ENCODE measurements around the gene ZNF358.
A peak's percentile ranks its signal among the peaks of the same experiment; 100 is the strongest.

ZNF358 gene

GRCh38 chr19:7522923-7523667 lies 7.2 kb downstream of the ZNF358 start:
- peak in 1 of 2 donors; percentile 48 for DNase-seq
- H3K27ac ChIP-seq: peak overlapping the region; percentile 71 to 74
- H3K36me3 ChIP-seq: peaks cover 22 to 61% (median 34%) of the 10 kb centered on the region in 3 donors
- intact Hi-C loops (cut with DNase I; ENCODE audit: low total_unique reads): no loop called here
- H3K4me1 ChIP-seq: peaks cover 0 to 35% (median 21%) of the 10 kb centered on the region in 4 donors
- no peak for TF ChIP-seq CTCF (IDR thresholded peaks at IDR 0.05)
- no peaks in the 10 kb centered on the region for H3K9me3 ChIP-seq
- H3K4me3 ChIP-seq: peak overlapping the region; percentile 77 to 83
- H3K27me3 ChIP-seq: no peaks in the 10 kb centered on the region

GRCh38 chr19:7524523-7524922 lies 8.6 kb downstream of the ZNF358 start:
- peaks cover 22 to 68% (median 41%) of the 10 kb centered on the region in 3 donors for H3K36me3 ChIP-seq
- no peak for TF ChIP-seq CTCF (IDR thresholded peaks at IDR 0.05)
- intact Hi-C loops (cut with DNase I; ENCODE audit: low total_unique reads): no loop called here
- peaks cover 0 to 35% (median 21%) of the 10 kb centered on the region in 4 donors for H3K4me1 ChIP-seq
- no peak overlapping the region for H3K27ac ChIP-seq
- DNase-seq: no peak
- H3K27me3 ChIP-seq: no peaks in the 10 kb centered on the region
- no peaks in the 10 kb centered on the region for H3K9me3 ChIP-seq
- H3K4me3 ChIP-seq: no peak overlapping the region

- no peak for TF ChIP-seq CTCF (IDR thresholded peaks at IDR 0.05)
- Histone ChIP-seq H3K36me3 (peaks cover 16 to 68% (median 41%) of the 10 kb centered on the region in 3 donors), H3K27me3 (no peaks in the 10 kb centered on the region), H3K9me3 (no peaks in the 10 kb centered on the region), H3K27ac (no peak overlapping the region), H3K4me3 (no peak overlapping the region), H3K4me1 (peaks cover 0 to 33% (median 20%) of the 10 kb centered on the region in 4 donors)
- no peak for DNase-seq
- intact Hi-C loops (cut with DNase I; ENCODE audit: low total_unique reads): no loop called here
These were observed 9.3 kb downstream of the ZNF358 start for GRCh38 chr19:7524992-7525739.

GRCh38 chr19:7526059-7526929 lies 10.4 kb downstream of the ZNF358 start:
- intact Hi-C loops (cut with DNase I; ENCODE audit: low total_unique reads): no loop called here
- peaks cover 0 to 25% (median 19%) of the 10 kb centered on the region in 4 donors for H3K4me1 ChIP-seq

More at GRCh38 chr19:7526059-7526929, 10.4 kb downstream of the ZNF358 start:
- Histone ChIP-seq H3K9me3 (no peaks in the 10 kb centered on the region), H3K27ac (no peak overlapping the region), H3K27me3 (no peaks in the 10 kb centered on the region), H3K4me3 (no peak overlapping the region), H3K36me3 (peaks cover 16 to 71% (median 44%) of the 10 kb centered on the region in 3 donors)
- no peak for DNase-seq
- no peak for TF ChIP-seq CTCF (IDR thresholded peaks at IDR 0.05)

Measured in tibial artery (tissue), 4 donors.